Inflammatory macrophage (primary cell): Measurements from ENCODE around the gene UBA6.
A peak's percentile ranks its signal among the peaks of the same experiment; 100 is the strongest.
"Not testable (repeated sequence)": the region's sequence is repeated elsewhere in the genome, so short reads cannot be mapped to it uniquely, and the experiment has no call there.

Source experiments
- DNase-seq, 2 donors: peaks; one replicate each; pipeline ENCODE4 v3.0.0-alpha.2; 2020 to 2022
- total RNA-seq, 18 experiments: gene quantifications; one replicate each; lab custom pipeline; 2026; ENCODE audit warnings: mixed read lengths in 6 of 18, inconsistent platforms in 2 of 18; lab: John Stamatoyannopoulos, UW

Gene UBA6
- 108 to 250 (median 169) reads per million in 18 experiments for total RNA-seq

DNA sequence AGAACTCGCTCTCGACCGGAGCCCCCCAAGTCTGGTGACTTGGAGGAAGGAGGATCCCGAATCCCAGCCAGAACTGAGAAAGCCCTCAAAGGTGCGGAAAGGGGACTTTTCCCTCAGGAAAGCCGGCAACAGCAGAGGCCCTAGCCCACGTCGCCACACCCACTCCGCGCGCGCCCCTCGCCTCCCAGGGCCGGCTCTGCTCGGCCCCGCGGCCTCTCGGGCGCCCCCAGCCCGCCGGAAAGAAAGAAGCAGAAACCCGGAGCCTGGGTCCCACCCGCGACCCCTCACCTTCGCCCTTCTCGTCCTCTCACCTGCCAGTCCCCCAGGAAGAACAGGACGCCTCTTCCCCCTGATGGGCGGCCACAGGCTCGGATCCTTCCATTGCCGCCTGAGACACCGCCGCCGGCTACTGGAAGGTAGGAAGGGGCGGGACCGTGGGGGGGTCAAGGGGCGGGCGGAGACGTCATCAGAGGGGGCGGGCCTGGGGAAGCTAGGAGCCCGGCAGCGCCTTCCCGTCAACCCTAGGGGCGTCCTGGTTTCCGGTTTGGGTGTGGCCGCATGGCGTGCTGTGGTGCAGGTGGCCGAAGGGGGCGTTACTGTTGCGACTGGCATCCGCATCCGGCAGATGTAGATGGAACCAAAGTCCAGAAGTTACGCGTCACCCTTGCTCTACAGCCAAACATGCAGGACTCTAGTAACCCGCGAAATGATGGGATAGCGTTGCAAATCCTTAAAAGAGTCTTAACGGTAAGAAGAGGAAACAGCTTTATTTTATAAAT is at the start of gene UBA6:
TSS of gene UBA6 (minus strand) at position 418 of the 779 bp plus-strand sequence. CDS start at position 382, 36 bp downstream.
- peak; percentile 97 to 98 for DNase-seq

DNA sequence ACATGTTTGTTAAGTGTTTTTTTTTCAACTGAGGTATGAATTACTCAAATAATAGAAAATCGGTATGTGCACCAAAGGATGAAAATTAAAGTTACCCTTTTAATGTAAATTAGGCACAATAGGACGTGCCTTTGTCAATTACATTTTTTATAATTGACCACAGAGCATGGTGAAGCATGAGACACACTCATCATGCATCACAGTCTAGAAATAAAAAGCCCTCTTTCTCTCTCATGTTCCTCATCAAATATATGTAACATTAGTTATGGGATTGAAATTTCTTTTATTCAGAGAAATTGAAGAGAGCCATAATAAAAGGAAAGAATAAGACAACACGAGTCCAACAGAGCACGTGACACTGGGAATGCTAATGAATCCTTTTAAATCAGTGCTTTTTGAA is 49.7 kb upstream of the UBA6 start:
- DNase-seq = no peak

DNA sequence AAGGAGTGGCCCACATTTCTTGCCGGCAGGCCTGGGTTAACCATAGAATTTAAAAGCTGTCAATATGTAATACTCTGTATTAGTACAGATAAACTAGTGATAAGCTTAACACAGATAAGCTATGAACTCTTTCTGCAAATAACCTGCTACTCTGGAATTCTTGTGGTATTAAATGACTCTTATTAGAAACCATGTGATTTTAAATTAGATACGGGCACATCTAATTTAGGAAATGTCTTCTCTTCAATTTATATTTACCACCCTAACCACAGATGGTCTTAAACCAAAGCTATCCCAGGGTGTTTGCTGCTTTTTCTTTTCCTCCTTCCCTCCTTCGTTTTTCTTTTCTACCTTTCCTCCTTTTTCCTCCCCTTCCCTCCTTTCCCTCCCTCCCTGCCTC is 48.3 kb upstream of the UBA6 start:
- DNase-seq = no peak

DNA sequence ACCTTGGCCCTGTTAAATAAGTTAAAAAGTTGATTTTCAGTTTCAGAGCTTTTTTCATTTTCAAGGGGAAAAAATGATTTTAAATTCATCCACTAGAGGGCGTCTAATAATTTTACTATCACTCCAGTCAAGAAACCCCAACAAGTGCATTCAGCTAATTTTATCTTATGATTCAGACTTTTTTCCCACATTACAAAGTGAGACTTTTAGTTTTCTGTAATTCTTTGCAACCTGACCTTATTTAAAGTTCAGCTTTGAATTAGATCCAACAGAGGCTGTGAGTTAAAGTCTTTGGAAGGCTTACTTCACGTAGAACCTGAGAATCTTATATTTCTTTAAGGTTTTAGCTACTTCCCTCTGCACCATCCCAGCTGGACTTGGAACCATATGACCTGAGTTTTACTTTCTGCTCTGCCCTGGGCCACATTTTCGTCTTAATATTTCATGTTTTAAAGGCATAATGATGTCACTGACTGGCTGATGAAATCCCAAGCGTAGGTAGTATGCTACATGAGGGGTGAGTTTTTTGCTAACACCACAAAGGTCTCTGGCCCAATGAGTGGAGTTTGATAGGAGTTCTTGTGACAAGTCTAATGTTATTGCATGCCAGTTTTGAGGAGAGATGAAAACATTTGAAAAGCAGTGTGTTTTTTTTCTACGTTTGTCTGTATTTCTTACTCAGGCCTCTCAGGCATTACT is 46.0 kb upstream of the UBA6 start:
- peak; percentile 2 to 59 for DNase-seq

DNA sequence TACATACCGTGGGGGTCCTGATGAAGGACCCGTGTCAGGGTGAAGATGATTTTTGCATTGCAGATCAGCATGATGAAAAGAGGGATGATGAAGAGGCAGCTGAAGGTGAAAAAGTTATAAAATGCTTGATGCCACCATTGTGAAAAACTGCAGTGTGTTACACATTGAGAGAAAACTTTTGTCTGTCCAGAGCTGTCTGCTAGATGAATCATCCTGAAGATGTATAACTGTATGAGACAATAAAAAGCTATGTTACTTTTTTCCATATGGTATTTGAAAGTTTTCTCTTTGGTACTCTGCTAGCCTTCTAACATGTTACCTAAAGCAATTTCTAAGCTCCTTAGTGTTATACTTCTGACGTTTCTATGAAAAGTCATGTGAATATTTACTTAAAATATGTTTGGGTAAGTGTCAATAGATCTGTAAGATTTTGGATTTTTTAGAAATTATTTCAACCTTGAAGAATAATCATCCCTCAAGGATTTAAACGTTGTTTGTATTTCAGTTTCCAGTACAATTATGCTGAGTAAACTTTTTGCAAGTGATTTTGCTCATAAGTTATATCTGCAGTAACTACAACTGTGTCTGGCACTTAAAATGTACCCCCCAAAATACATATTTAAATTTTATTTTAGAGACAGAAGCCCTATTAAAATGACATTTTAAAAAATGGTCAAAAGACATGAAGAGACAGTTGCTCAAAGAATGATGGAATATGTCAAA is 43.8 kb upstream of the UBA6 start:
- no peak for DNase-seq

DNA sequence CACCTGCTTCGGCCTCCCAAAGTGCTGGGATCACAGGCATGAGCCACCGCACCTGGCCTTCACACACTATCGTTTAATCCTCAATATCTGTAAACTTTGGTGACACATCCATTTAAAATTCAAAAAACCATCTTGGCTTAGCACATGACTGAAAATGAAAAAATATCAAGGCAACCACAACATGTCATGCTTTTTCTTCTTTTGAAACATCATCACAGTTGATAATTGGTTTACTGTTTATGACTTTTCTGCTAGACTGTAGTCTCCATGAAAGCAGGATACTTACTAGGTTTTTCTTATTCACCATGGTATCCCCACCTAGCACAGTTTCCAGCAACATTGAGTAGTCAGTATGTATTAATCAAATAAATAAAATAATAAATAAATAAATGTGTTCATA is 42.2 kb upstream of the UBA6 start:
- no peak for DNase-seq

DNA sequence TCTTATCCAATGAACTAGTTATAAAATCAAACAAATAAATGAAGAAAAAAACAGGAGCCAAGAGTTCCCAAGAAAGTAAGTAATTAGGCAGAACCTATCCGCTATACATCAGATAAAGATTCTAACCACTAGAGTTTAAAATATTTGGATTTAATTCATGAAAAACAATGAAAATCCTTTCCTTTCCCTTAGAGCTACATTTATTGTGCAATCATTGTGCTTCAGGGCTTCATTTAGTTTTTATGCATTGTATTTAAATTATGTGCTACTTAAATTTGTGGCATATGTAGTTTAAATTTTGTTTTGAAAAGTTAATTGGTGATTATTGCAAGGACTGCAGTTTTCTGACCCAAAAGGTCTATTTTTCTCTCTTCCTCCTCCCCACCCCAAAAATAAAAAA is 35.3 kb upstream of the UBA6 start:
- DNase-seq = no peak

DNA sequence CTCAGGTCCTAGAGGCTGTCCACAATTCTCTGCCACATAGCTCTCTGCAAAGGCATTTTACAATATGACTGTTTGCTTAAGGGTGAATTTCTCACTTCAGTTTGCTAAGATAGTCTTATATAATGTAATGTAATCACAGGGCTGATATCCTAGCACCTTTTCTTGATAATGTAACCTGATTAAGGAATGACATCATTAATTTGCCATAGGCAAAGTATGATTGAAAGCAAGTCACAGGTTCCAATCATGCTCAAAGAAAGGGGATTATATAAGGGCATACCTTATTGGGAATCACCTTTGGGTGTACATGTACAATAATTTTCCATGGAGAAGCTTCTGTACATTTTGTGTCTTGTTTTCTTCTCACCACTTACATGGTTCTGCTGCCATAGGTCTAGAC is 34.4 kb upstream of the UBA6 start:
- DNase-seq = no peak

DNA sequence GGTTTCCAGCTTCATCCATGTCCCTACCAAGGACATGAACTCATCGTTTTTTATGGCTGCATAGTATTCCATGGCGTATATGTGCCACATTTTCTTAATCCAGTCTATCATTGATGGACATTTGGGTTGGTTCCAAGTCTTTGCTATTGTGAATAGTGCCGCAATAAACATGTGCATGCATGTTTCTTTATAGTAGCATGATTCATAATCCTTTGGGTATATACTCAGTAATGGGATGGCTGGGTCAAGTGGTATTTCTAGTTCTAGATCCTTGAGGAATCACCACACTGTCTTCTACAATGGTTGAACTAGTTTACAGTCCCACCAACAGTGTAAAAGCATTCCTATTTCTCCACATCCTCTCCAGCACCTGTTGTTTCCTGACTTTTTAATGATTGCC is 29.6 kb upstream of the UBA6 start:
- DNase-seq = not testable (repeated sequence)

DNA sequence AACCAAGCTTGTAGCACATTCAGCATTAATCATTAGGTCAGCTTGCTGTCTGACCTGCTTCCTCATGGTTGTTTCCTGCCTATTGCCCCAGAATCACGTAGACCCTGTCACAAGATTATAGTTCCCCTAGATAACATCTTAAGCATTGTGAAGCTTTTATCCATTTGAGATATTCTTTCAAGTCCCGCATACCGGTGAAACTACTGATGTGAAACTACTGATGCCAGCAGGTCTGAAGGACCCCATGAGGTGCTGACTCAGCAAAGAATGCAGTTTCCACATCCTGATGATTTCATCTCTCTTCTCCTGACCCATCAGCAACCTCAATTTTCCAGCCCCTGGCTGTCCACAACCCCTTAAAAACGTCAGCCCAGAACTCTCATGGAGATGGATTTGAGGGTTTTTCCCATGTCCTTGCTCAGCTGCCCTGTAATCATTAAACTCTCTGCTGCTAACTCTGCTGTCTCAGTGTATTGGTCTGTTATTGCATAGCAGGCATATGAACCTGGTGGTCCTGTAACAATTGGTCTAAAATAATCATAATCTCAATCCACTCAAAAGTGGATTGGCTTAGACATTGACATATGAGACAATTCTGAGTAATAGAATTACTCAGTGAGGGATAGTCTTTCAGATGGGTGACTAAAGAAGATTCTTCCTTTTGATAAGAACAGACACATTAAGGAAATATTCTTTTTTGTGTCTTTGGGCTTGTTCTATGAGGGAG is 26.3 kb upstream of the UBA6 start:
- peak; percentile 57 to 65 for DNase-seq

DNA sequence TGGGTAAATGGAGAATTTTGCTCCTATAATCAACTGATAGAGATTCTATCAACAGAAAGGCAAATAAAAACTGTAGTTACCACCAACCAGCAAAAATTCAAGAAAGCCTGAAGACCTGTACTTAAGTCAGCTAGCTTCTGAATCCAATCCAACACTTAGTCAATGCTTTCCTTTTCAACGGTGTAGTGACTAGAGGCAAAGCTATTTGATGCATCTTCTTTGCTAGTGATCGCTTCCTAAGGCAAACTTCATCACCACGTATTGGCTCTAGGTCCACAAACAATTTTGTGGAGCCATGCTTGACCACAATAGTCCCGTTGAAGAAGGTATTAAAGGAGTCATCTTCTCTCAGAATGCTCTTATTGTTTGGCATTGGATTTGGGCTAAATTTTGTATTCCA is 25.0 kb upstream of the UBA6 start:
- no peak for DNase-seq

DNA sequence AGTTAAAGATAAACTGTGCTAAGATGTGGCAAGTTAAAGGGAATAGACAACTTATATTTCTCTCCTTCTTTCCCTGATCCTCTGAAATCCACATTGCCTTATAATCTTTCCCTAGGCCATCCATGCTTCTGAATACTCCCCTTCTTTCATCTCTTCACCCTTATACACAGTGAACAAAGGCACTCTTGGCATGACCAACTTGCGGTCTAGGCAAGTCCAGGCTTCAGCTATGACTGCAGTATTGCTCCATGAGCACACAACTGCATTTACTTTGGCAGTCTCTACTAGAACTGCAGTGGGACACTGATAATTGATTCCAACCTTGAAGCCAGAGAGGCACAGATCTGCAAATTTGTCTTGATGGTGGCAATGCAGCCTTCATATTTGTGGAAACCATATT is 24.2 kb upstream of the UBA6 start:
- no peak for DNase-seq

DNA sequence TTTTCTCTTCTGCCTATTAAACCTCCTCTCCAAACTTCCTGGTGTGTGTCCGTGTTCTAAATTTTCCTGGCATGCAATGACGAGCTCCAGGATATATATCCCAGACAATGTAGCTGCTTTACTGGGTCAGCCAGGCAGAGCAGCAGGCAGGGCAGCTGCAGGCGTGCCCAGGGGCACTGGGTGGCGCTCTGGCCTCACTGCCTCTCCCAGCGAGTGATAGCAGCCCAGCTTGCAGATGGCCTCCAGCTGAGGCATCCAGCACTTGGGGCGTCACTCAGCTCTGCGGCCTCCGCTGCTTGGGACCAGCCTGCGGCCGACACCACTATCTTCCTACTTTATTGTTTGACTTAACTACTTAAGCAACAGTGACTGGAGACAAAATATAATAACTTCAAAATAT is 23.0 kb upstream of the UBA6 start:
- DNase-seq = no peak

DNA sequence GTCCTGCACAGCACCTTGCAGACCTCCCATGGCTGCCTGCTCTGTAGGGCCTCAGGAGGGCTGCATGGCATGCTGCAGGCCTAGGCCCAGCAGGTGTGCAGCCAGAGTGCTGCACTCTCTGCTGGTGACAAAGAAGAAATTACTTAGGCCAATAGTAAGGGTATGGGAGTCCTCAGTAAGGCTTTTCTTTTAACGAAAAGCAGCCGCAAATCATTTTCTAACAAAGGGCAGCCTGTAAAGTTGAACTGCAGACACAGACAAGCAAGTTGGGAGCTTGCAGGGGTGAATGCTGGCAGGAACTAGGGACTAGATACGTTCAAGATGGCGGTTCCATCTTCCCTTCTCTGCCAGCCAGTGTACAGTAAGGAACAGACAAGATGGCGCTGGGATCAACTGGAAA is 22.4 kb upstream of the UBA6 start:
- no peak for DNase-seq

DNA sequence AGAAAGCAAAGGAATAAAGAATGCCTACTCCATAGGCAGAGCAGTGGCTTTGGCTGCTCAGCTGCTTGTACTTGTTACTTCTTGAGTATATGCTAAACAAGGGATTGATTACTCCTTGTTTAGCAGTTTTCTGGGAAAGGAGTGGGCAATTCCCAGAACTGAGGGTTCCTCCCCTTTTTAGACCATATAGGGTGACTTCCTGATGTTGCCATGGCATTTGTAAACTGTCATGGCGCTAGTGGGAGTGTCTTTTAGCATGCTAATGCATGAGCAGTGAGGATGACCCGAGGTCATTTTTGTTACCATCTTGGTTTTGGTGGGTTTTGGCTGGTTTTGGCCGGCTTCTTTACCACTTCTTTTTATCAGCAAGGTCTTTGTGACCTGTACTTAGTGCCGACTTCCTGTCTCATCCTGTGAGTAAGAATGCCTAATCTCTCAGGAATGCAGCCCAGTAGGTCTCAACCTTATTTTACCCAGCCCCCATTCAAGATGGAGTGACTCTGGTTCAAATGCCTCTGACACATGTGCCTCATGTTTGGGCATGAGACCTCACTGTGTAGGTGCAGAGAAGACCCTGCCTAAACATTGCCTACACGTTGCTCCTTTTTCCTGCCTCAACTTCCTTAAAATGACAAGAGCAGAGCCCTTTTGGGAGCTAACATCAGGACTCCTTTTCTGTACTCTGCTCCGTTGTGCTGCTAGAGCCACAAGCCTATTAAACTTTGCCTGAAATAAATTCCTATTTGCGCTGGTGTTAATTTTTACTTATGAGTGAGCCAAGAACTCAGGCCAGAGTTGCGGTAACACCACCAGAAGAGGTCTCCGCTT is 21.0 kb upstream of the UBA6 start:
- no peak for DNase-seq

DNA sequence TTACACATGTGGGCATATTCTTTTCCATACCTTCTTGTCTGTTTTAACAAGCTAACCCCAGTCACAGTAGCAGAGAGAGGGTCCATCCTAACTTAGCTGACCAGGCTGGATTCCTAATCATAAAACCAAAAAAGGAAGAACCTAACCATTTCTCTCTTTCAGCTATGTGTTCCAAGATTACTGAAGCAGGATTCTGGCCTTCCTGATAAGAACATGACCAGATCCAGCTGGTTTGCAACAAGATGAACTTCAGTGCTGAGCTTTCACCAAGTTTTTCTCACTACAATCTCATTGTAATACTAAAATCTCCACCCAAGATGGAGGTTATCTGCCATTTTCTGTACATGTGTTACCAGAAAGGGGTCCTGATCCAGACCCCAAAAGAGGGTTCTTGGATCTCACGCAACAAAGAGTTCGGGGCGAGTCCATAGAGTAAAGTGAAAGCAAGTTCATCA is 20.4 kb upstream of the UBA6 start:
- no peak for DNase-seq

DNA sequence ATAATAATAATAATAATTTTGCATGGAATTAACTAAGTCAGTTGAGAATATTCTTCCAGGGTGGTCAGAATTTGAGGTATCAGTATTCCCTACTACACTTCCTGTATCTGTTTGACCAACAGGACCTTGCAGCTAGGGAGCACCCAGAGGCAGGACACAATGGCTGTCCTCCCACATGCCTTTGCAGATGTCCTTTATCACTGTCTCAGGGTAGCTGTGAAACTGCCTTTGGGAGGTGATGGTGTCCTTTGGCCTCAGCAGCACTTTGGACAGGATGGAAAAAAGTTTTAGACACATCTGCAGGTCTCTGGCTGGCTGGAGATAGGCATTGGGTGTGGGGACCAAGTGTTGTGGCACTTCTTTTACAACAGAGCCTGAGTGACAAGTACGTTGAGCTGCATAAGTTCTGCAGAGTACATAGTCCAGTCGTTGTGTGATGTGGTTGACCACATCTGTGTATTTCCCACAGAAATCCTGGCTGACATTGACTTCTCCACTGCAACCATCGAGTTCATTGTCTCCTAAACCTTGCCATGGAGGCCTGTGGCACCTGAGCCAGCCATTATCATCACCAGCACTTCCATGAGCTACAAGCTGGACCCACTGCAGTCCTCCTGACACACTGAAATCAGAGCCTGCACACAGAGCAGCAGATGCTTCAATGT is 19.1 kb upstream of the UBA6 start:
- DNase-seq = no peak

DNA sequence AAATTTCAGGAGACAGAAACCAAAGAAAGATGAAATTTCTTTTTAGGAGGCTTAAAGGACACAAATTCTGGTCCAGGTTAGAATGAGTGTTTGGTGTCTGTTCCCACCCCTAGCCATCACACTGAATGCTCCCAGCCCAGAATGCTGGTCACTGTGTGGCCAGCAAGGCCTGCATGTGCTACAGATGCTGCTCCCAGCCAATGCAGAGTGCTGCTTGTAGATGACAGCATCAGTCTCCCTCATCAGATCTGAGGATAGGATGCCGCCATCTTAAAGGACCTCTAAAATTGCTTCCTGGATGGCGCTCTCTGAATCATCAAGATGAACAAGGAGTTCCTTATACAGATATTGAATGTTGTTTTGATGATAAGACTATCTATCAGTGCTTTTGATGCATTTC is 17.9 kb upstream of the UBA6 start:
- no peak for DNase-seq

DNA sequence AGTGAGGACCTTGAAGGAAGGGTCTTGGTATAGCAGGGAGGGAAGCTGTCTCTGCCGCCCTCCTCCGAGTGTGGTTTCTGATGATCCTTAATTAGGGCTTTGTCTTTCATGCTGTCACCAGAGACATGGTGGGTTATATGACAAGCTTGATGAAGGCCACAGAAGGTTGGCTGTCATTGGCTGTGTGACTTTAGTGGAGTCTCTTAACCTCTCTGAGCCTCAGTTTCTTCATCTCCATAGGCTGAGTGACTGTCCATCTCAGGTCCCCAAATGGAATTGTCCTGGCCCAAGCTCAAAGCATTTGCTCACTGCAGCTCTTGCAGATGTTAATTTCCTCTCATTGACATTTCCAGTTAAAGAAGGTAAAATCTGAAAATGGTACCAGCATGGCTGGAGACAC is 16.6 kb upstream of the UBA6 start:
- DNase-seq = no peak

DNA sequence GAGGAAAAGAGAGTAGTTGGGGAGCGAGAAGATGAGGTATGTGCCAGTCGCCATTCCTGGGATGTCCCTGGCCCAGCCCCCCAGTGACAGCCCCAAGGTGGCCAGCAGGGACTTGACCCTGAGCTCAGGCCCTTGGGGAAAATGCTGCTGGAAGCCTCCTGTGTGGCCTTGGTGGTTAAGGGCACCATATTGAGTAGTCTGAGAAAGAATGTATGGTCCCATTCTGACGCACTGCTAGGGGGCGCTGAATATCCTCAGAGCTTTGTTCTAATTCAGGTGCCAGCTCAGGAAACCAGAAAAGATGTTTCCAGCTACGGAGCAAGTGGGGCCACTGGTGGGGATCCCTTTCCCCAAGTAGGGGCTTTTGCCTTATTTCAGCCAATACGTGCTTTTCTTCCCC is 14.0 kb upstream of the UBA6 start:
- DNase-seq = no peak

DNA sequence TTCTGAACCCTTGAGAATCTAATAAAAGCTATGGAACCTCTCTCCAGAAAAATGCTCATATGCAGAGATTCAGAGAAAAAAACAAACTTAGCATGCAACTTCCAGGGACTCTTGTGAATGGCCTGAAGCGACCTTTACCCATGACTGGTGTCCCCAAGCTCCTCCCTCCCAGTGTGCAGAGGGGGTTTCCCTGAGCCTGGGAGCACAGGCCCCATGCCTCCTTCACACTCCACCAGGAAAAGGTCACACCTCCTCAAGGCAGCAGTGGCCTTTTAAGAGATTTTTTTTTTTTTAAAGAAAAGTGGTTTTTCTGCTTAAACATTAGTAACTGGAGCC is 13.3 kb upstream of the UBA6 start:
- DNase-seq = no peak
